Stimulated activated CD8-positive, alpha-beta memory T cell treated with anti-CD3 and anti-CD28 coated beads, Interleukin-4, amount 100 ng/mL, for 4 hours (primary cell): ENCODE data around the gene PUS1.

Experiments
- DNase-seq, 2 donors: peaks; one replicate each; pipeline ENCODE4 v3.0.0-alpha.2; 2020; ENCODE audit warnings: low read depth in 2 of 2, low spot score in 1 of 2

PUS1 gene

GRCh38 chr12:131915823-131916222 is 13.3 kb upstream of the PUS1 start:
- no peak for DNase-seq

DNA sequence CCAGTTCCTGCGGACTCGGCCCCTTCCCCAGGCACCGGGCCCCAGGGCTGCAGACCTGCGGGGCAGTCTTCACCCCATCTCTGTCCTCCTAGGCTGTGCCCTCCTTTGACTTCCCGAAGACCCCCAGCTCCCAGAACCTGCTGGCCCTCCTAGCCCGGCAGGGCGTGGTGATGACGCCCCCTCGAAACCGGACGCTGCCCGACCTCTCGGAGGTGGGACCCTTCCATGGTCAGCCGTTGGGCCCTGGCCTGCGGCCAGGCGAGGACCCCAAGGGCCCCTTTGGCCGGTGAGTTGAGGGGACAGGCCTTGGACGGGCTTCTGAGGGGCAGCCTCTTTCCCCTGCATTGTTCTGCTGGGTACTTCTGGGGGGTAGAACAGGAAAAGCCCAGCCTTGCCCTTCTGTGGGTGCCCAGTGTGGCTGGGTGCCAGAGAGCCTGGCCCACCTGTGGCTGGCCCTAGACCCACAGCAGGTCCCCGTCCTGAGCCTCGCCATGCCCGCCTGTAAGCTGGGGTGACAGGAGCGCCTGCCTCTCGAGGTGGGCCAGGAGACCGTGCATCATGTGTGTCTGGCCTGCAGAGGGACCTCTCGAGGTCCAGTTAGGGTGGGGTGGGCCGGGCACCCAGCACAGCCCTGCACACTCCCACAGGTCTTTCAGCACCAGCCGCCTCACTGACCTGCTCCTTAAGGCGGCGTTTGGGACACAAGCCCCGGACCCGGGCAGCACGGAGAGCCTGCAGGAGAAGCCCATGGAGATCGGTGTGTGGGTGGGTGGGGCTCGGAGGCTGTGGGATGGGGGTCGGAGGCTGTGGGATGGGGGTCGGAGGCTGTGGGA is 12.6 kb upstream of the PUS1 start:
- no peak for DNase-seq

GRCh38 chr12:131917139-131917710 is 11.9 kb upstream of the PUS1 start:
- no peak for DNase-seq

GRCh38 chr12:131917711-131918306 is 11.3 kb upstream of the PUS1 start:
- no peak for DNase-seq

DNA sequence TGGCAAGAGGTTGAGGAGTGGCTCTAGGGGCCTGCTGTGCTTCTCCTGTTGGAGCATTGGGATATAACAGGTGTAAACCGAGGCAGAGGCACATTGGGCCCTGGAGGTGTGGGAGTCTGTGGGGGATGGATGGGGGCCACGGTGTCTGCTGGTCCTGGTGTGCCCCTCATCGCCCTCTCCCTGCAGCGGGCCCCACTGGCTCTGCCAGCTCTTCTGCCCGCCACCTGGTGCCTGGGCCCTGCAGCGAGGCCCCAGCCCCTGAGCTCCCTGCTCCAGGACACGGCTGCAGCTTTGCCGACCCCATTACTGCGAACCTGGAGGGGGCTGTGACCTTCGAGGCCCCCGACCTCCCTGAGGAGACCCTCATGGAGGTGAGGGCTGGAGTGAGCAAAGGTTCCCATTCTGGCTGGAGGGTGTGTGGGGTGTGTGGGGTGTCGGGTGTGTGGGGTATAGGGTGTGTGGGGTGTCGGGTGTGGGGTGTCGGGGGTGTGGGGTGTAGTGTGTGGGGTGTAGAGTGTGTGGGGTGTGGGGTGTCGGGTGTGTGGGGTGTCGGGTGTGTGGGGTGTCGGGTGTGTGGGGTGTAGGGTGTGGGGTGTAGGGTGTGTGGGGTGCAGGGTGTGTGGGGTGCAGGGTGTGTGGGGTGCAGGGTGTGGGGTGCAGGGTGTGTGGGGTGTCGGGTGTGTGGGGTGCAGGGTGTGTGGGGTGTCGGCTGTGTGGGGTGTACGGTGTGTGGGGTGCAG is 10.6 kb upstream of the PUS1 start:
- no peak for DNase-seq

GRCh38 chr12:131919051-131919347 is 10.1 kb upstream of the PUS1 start:
- DNase-seq, result no peak

GRCh38 chr12:131919366-131920156 is 9.5 kb upstream of the PUS1 start:
- DNase-seq, result no peak

DNA sequence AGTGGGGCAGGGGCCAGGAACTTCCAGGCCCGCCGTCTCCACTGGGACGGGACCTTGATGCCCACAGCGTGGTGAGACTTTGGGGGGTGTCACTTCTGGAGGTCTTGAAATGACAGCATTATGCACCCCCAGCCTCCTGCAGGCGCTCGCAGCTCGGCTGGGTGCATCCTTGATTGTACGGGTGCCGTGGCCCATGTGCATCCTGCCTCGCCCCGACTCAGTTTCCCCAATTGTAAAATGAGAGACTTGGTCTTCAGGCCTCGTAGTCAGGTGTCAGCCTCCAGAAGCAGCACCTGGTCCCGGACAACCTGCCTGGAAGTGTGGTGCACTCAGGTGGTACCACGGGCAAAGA is 8.9 kb upstream of the PUS1 start:
- DNase-seq, result no peak

GRCh38 chr12:131920902-131921840 is 7.9 kb upstream of the PUS1 start:
- no peak for DNase-seq

- DNase-seq, result no peak
Observed at GRCh38 chr12:131921866-131922769, 7.0 kb upstream of the PUS1 start.

DNA sequence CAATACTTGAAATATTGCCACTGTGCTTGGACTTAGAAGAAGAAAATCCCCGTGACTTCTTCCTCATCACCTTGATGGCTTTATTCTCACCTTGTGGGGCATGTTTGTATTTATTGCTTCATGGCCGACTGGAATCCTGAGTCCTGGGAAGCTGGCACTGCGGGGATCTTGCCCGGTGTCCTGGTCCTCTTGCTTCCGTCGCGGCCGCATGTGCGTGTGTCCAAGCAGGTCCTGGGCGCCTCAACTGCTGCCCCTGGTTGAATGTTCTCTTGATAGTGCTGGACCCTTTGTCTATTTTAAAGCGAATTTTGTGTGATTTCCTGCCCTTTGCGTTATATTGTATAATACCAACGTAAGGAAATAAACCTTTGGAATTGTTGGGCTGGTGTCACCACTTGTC is 6.3 kb upstream of the PUS1 start:
- no peak for DNase-seq

DNA sequence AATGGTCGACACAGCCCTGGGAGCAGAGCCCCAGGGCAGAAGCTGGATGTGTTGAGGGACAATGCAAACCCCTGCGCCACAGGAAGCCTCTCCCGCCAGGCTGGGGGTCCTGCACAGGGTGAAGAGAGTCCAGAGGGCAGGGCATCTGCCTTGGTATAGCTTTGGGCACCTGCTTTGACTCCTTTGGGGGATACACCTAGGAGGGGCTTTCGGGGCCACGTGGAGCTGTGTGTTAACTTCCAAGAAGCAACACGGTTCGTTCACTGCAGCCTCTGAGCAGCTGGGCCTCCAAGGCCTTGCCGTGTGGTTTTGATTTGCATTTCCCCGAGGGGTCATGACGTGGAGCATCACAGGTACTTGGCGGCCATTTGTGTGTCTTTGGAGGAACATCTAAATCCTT is 5.8 kb upstream of the PUS1 start:
- no peak for DNase-seq

DNA sequence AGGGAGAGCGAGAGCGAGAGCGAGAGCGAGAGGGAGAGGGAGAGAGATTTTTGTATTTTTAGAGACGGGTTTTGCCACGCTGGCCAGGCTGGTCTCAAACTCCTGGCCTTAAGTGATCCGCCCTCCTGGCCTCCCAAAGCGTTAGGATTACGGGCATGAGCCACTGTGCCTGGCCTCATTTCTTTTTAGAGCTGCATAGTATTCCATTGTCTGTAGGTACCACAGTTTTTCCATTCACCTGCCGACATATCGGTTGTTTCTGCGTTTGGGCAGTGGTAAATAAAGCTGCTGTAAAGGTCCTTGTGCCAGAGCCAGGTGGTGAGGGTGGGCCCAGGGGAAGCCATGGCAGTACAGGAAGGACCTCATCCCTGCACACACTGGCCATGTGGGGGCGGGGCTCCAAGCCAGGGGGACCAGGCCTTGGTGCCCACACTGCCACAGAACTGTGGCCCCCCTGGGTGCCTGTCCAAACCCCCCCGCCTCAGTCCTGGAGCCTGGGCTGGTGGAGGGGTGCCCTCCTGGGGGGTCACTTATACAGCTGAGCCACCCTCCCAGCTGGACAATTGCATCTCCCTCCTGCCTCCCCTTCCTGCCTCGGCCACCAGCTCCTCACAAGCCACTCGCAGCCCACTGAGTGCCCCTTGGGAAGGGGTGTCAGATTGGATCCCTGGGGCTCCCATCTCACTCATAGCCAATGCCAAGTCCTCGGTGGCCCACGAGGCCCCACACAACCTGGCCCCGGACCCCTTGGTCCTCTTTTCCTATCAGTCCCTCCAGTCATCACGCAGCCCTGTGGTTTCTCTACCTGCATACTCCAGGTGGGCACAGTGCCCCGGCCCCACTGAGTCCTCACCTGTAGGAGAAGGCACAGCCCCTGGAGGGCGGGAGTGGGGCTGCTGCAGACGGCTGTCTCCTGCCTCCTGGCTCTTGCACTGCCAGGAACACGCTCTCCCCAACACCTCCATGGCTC is 1.7 kb upstream of the PUS1 start:
- DNase-seq, result no peak

DNA sequence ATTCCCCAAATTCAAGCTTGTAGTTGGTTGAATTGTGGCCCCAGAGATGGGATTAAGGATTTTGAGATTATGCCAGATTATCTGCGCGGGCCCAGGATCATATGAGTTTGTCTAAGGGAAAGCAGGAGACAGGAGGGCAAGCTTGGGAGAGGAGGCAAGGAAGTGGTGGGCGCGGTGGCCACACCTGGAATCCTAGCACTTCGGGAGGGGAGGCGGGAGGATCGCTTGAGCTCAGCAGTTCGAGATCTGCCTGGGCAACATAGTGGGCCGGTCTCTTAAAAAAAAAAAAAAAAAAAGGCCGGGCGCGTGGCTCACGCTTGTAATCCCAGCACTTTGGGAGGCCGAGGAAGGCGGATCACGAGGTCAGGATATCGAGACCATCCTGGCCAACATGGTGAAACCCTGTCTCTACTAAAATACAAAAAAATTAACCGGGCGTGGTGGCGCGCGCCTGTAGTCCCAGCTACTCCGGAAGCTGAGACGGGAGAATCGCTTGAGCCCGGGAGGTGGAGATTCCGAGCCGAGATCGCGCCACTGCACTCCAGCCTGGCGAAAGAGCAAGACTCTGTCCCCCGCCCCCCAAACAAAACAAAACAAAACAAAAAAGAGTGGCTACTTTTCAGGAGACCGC is 881 bp upstream of the PUS1 start:
- no peak for DNase-seq

GRCh38 chr12:131929581-131930456 is 743 bp downstream of the PUS1 start:
- DNase-seq, result no peak

DNA sequence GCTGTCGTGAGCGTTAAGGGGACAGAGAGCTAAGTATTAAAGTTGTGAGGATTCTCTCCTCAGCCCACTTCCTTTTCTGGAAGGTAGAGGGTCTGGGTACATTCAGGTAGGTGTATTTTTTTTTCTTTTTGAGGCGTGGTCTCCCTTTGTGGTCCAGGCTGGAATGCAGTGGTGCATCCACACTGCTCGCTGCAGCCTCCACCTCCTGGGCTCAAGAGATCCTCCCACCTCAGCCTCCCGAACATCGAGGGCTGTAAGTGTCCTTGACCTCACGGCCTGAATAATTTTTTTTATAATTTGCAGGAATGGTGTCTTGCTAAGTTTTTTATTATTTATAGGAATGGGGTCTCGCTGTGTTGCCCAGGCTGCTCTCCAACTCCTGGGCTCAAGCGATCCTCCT is 1.4 kb downstream of the PUS1 start:
- DNase-seq, result no peak

GRCh38 chr12:131933387-131933786 is 4.3 kb downstream of the PUS1 start:
- DNase-seq, result no peak
